Testis (tissue), 3 donors: ENCODE results near the gene MILR1. TPM values are rescaled to one million over a fixed set of nuclear protein-coding genes. Genes with fewer than 3 reads are reported as not detected.
"Not testable (repeated sequence)": the region's sequence is repeated elsewhere in the genome, so short reads cannot be mapped to it uniquely, and the experiment has no call there.

ENCODE experiments used
- DNase-seq: peaks from one replicate; pipeline ENCODE4 v3.0.0-alpha.2; 2019
- H3K27ac ChIP-seq, 2 donors: fragments of 200-600 bp; sonication (generic); one replicate each; pipeline ENCODE4 v1.5.1; 2019
- H3K27me3 ChIP-seq: fragments of 200-600 bp; sonication (generic); one replicate; pipeline ENCODE4 v1.5.1; 2019
- H3K36me3 ChIP-seq: fragments of 200-600 bp; sonication (generic); one replicate; pipeline ENCODE4 v1.5.1; 2017; ENCODE audit warnings: low read depth; ENCODE audit errors: missing control alignments
- H3K4me1 ChIP-seq: fragments of 200-600 bp; sonication (generic); one replicate; pipeline ENCODE4 v1.5.1; 2019
- H3K4me3 ChIP-seq, 2 donors: fragments of 200-600 bp; sonication (generic); one replicate each; pipeline ENCODE4 v1.5.1; 2017 to 2019
- H3K9me3 ChIP-seq: fragments of 200-600 bp; sonication (generic); one replicate; pipeline ENCODE4 v1.5.1; 2017
- CTCF ChIP-seq, 3 experiments: fragments of 450-650 bp in 2 of 3; fragments of 200-600 bp in 1 of 3; sonication (generic) in 1 of 3; IDR thresholded peaks; one replicate each; pipeline ENCODE4 v1.5.1; 2016 to 2019; ENCODE audit warnings: antibody characterized with exemption in 3 of 3, mild to moderate bottlenecking in 2 of 3, moderate library complexity in 1 of 3
- POLR2A ChIP-seq: fragments of 450-650 bp; IDR thresholded peaks from one replicate; pipeline ENCODE4 v1.6.1; 2017; ENCODE audit warnings: antibody characterized with exemption, mild to moderate bottlenecking, moderate library complexity
- WGBS, 2 donors: methylation state at CpG; one replicate each; pipeline ENCODE4 v1.1.5; 2018; 5-methylcytosine and 5-hydroxymethylcytosine counted together
- intact Hi-C: fragments of 100-400 bp; cut with DNase I; formaldehyde crosslinking; loops from one replicate; pipeline ENCODE4 v1.15.1; 2023; ENCODE audit warnings: low total_unique reads
- polyA plus RNA-seq: library from polyadenylated mRNA; stranded (reverse); fragments of 350-450 nt; fragmentation: Illumina TruSeq; extraction: RNeasy Lipid Tissue Mini Kit (QIAGEN cat#74804); gene quantifications from one replicate; pipeline ENCODE4 v1.2.3, GENCODE V29; 2014; ENCODE audit warnings: low read depth, low replicate concordance; ENCODE audit not compliant: insufficient read depth
- total RNA-seq, 2 donors: library from RNA; depleted of rRNA; stranded (reverse); fragments of >200 nt; gene quantifications; one replicate each; pipeline ENCODE4 v1.2.3, GENCODE V29; 2016

The MILR1 gene
- total and polyA plus RNA-seq, 3 donors from 2014 or later = 3.1 to 5.5 (median 3.7) TPM

GRCh38 chr17:64461788-64462187 lies 12.9 kb downstream of the MILR1 start:
- Histone ChIP-seq H3K4me1 (no peaks in the 10 kb centered on the region), H3K9me3 (no peaks in the 10 kb centered on the region), H3K27me3 (no peaks in the 10 kb centered on the region), H3K36me3 (no peaks in the 10 kb centered on the region), H3K4me3 (no peak overlapping the region), H3K27ac (no peak overlapping the region)
- TF ChIP-seq POLR2A (no peak), CTCF (IDR thresholded peaks at IDR 0.05) (no peak)
- WGBS, 2 donors = 61 to 69% methylated on average over 6 of the region's 6 CpGs
- intact Hi-C loops = no loop called here
- no peak for DNase-seq

GRCh38 chr17:64466019-64466735 lies 17.3 kb downstream of the MILR1 start:
- intact Hi-C loops = no loop called here
- Histone ChIP-seq H3K36me3 (no peaks in the 10 kb centered on the region), H3K4me1 (no peaks in the 10 kb centered on the region), H3K27me3 (no peaks in the 10 kb centered on the region), H3K4me3 (no peak overlapping the region), H3K27ac (no peak overlapping the region), H3K9me3 (no peaks in the 10 kb centered on the region)
- WGBS, 2 donors = 76 to 77% methylated on average over 9 of the region's 9 CpGs
- DNase-seq = no peak
- TF ChIP-seq POLR2A = no peak
- TF ChIP-seq CTCF (IDR thresholded peaks at IDR 0.05) = no peak

GRCh38 chr17:64466834-64467233 lies 17.9 kb downstream of the MILR1 start:
- H3K4me1 ChIP-seq, DNase-seq, H3K36me3 ChIP-seq, H3K9me3 ChIP-seq, H3K4me3 ChIP-seq, intact Hi-C loops, H3K27ac ChIP-seq, H3K27me3 ChIP-seq: not testable (repeated sequence)
- WGBS, 2 donors = 77 to 85% methylated on average over 1 of the region's 1 CpG

GRCh38 chr17:64470625-64471024 lies 21.7 kb downstream of the MILR1 start:
- H3K4me1 ChIP-seq = no peaks in the 10 kb centered on the region
- no peak overlapping the region for H3K27ac ChIP-seq
- DNase-seq = no peak
- WGBS, 2 donors = 78% methylated on average over 4 of the region's 4 CpGs
- TF ChIP-seq CTCF (IDR thresholded peaks at IDR 0.05) = no peak
- TF ChIP-seq POLR2A = no peak
- no peaks in the 10 kb centered on the region for H3K27me3 ChIP-seq
- no peaks in the 10 kb centered on the region for H3K9me3 ChIP-seq
- no peak overlapping the region for H3K4me3 ChIP-seq
- H3K36me3 ChIP-seq = no peaks in the 10 kb centered on the region
- intact Hi-C loops = no loop called here

GRCh38 chr17:64471440-64471839 lies 22.5 kb downstream of the MILR1 start:
- intact Hi-C loops = no loop called here

More at GRCh38 chr17:64471440-64471839, 22.5 kb downstream of the MILR1 start:
- Histone ChIP-seq H3K36me3 (no peaks in the 10 kb centered on the region), H3K27ac (no peak overlapping the region), H3K9me3 (no peaks in the 10 kb centered on the region), H3K4me3 (no peak overlapping the region), H3K4me1 (no peaks in the 10 kb centered on the region), H3K27me3 (no peaks in the 10 kb centered on the region)
- no peak for TF ChIP-seq POLR2A
- no peak for TF ChIP-seq CTCF (IDR thresholded peaks at IDR 0.05)
- no peak for DNase-seq
- 88 to 96% methylated on average over 3 of the region's 3 CpGs for WGBS, 2 donors
